ENCODE data around the gene ANO9.

Gene ANO9

DNA sequence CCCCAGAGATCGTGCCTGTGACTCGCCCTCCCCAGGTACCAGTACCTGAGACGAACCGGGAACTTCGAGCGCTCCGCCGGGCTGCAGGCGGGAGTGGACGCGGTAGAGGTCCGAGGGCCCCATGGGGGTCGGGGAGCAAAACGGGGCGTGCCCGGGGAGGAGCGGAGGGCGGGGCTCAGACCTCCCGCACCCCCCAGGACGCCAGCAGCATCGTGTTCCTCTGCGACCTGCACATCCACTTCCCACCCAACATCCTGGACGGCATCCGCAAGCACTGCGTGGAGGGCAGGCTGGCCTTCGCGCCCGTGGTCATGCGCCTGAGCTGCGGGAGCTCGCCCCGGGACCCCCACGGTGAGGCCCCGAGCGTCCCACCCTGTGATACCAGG, 61.7 kb downstream of the ANO9 start:
- Histone ChIP-seq H3K4me1 (ENCODE audit: low read length) (no peaks in the 10 kb centered on the region), H3K27ac (ENCODE audit: low read length) (no peak overlapping the region), H2AFZ (ENCODE audit: low read depth, low read length) (no peak overlapping the region), H3K4me2 (ENCODE audit: low read length) (no peak overlapping the region), H4K20me1 (ENCODE audit: insufficient read depth, low read length) (no peaks in the 10 kb centered on the region), H3K4me3 (ENCODE audit: low read length) (no peak overlapping the region), H3K27me3 (ENCODE audit: low read depth, low read length) (no peaks in the 10 kb centered on the region), H3K9ac (ENCODE audit: low read length) (no peak overlapping the region), H3K36me3 (replicated peaks; ENCODE audit: low read depth, low read length) (no peaks in the 10 kb centered on the region), H3K9me3 (ENCODE audit: insufficient read depth, low read length) (no peaks in the 10 kb centered on the region), H3K79me2 (ENCODE audit: low read length) (no peaks in the 10 kb centered on the region)
- TF ChIP-seq, protein P1, sequence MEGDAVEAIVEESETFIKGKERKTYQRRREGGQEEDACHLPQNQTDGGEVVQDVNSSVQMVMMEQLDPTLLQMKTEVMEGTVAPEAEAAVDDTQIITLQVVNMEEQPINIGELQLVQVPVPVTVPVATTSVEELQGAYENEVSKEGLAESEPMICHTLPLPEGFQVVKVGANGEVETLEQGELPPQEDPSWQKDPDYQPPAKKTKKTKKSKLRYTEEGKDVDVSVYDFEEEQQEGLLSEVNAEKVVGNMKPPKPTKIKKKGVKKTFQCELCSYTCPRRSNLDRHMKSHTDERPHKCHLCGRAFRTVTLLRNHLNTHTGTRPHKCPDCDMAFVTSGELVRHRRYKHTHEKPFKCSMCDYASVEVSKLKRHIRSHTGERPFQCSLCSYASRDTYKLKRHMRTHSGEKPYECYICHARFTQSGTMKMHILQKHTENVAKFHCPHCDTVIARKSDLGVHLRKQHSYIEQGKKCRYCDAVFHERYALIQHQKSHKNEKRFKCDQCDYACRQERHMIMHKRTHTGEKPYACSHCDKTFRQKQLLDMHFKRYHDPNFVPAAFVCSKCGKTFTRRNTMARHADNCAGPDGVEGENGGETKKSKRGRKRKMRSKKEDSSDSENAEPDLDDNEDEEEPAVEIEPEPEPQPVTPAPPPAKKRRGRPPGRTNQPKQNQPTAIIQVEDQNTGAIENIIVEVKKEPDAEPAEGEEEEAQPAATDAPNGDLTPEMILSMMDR (IDR thresholded peaks at IDR 0.05; ENCODE audit: low read depth, low read length), result no peak
- no peak for TF ChIP-seq EZH2phosphoT487 (IDR thresholded peaks at IDR 0.05; ENCODE audit: low read depth)

DNA sequence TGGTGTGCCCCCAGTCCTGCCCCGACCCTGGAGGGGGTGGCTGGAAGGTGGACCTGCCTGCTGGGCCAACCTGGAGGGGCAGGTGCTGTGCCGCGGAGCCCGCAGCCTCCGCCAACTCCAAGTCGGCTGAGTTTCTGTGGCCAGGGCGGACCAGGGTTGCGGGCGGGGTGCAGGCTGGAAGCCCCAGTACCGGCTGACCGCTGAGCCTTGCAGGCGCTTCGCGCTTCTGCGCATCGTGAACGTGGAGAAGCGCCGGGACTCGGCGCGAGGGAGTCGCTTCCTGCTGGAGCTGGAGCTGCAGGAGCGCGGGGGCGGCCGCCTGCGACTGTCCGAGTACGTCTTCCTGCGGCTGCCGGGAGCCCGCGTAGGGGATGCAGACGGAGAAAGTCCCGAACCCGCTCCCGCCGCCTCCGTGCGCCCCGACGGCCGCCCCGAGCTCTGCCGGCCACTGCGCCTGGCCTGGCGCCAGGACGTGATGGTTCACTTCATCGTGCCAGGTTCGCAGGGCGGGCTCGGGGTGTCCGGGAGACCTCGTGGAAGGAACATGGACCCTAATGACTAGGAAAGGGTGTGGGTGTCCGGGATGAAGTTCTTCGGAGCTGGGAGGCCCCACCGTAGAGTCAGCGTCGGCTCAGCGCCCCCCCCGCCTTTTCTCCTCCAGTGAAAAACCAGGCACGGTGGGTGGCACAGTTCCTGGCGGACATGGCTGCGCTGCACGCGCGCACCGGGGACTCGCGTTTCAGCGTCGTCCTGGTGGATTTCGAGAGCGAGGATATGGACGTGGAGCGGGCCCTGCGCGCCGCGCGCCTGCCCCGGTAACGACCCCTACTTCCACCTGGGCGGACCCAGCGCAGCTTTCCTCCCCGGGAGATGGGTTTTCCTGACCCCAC, 62.4 kb downstream of the ANO9 start:
- H3K79me2 ChIP-seq (ENCODE audit: low read length), result no peaks in the 10 kb centered on the region
- no peaks in the 10 kb centered on the region for H3K36me3 ChIP-seq (replicated peaks; ENCODE audit: low read depth, low read length)

DNA sequence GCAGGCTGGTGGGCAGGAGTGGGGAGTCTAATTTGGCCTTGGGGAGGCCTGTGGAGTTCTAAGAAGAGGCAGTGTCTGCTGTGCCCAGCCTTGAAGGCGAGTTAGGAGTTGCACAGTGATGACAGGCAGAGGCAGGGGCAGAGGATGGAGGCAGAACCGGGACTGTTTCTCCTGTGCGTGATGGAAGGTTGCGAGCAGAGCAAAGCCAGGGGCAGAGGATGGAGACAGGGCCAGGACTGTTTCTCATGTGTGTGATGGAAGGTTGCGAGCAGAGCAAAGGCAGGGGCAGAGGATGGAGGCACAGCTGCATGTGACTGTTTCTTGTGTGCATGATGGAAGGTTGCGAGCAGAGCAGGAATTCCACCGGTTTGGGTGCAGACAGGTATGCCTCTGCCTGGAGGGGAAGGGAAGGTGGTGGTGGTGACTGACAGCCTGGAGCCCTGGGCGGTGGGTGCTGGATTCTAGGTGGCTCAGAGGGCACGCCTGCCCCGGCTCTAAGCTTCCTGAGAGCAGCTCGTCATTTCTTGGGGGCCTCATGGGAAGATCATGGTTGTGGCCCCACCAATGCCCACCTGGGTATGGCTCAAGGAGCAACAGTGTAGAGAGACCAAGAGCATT, 63.8 kb downstream of the ANO9 start:
- H3K79me2 ChIP-seq (ENCODE audit: low read length), result no peaks in the 10 kb centered on the region
- no peaks in the 10 kb centered on the region for H3K36me3 ChIP-seq (replicated peaks; ENCODE audit: low read depth, low read length)
- no peak overlapping the region for H3K4me3 ChIP-seq (ENCODE audit: low read length)
- H3K27ac ChIP-seq (ENCODE audit: low read length), result no peak overlapping the region
- H3K9ac ChIP-seq (ENCODE audit: low read length), result no peak overlapping the region
- no peak overlapping the region for H2AFZ ChIP-seq (ENCODE audit: low read depth, low read length)
- no peaks in the 10 kb centered on the region for H4K20me1 ChIP-seq (ENCODE audit: insufficient read depth, low read length)
- no peak for TF ChIP-seq EZH2phosphoT487 (IDR thresholded peaks at IDR 0.05; ENCODE audit: low read depth)
- TF ChIP-seq, protein P1 (IDR thresholded peaks at IDR 0.05; ENCODE audit: low read depth, low read length), result no peak
- no peaks in the 10 kb centered on the region for H3K4me1 ChIP-seq (ENCODE audit: low read length)
- H3K9me3 ChIP-seq (ENCODE audit: insufficient read depth, low read length), result no peaks in the 10 kb centered on the region
- no peaks in the 10 kb centered on the region for H3K27me3 ChIP-seq (ENCODE audit: low read depth, low read length)
- no peak overlapping the region for H3K4me2 ChIP-seq (ENCODE audit: low read length)

More for the DNA sequence above, 62.4 kb downstream of the ANO9 start:
- Histone ChIP-seq H3K9me3 (ENCODE audit: insufficient read depth, low read length) (no peaks in the 10 kb centered on the region), H3K27ac (ENCODE audit: low read length) (no peak overlapping the region), H3K27me3 (ENCODE audit: low read depth, low read length) (no peaks in the 10 kb centered on the region), H3K4me2 (ENCODE audit: low read length) (no peak overlapping the region), H3K4me3 (ENCODE audit: low read length) (no peak overlapping the region), H4K20me1 (ENCODE audit: insufficient read depth, low read length) (no peaks in the 10 kb centered on the region), H3K4me1 (ENCODE audit: low read length) (no peaks in the 10 kb centered on the region), H3K9ac (ENCODE audit: low read length) (no peak overlapping the region), H2AFZ (ENCODE audit: low read depth, low read length) (no peak overlapping the region)
- no peak for TF ChIP-seq EZH2phosphoT487 (IDR thresholded peaks at IDR 0.05; ENCODE audit: low read depth)
- TF ChIP-seq, protein P1 (IDR thresholded peaks at IDR 0.05; ENCODE audit: low read depth, low read length), result no peak

DNA sequence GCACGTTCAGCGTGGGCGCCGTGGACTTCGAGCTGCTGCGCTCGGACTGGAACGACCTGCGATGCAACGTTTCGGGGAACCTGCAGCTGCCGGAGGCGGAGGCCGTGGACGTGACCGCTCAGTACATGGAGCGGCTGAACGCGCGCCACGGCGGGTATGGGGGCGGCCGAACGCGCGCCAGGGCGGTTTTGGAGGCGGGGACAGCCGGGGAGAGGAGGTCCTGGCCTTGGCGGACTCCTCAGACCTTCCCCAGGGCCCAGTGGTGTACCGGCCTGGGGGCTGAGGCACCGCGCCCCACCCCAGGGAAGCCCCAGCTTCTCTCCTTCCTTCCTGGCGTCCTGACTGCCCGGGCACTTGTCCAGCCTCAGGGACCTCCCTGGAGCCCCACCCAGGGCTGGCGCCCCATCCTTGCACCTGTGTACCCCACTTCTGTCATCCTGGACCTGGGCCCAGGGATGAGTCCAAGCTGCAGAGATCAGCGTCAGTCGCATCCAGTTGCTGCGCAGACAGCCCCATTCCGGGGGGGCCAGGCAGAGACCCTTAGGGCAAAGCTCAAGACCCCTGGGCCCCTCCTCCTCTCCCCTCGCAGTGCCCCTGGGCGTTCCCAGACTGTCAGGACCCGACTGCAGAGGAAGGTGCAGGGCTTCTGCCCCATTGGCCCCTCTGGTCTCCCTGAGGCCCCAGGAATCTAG, 64.5 kb downstream of the ANO9 start:
- H3K9ac ChIP-seq (ENCODE audit: low read length), result no peak overlapping the region
- TF ChIP-seq, protein P1 (IDR thresholded peaks at IDR 0.05; ENCODE audit: low read depth, low read length), result no peak
- no peak for TF ChIP-seq EZH2phosphoT487 (IDR thresholded peaks at IDR 0.05; ENCODE audit: low read depth)
- no peak overlapping the region for H3K27ac ChIP-seq (ENCODE audit: low read length)
- no peaks in the 10 kb centered on the region for H3K79me2 ChIP-seq (ENCODE audit: low read length)
- no peak overlapping the region for H3K4me3 ChIP-seq (ENCODE audit: low read length)
- no peak overlapping the region for H3K4me2 ChIP-seq (ENCODE audit: low read length)
- no peaks in the 10 kb centered on the region for H3K36me3 ChIP-seq (replicated peaks; ENCODE audit: low read depth, low read length)
- no peaks in the 10 kb centered on the region for H3K9me3 ChIP-seq (ENCODE audit: insufficient read depth, low read length)
- no peaks in the 10 kb centered on the region for H4K20me1 ChIP-seq (ENCODE audit: insufficient read depth, low read length)
- H3K27me3 ChIP-seq (ENCODE audit: low read depth, low read length), result no peaks in the 10 kb centered on the region
- H3K4me1 ChIP-seq (ENCODE audit: low read length), result no peaks in the 10 kb centered on the region
- no peak overlapping the region for H2AFZ ChIP-seq (ENCODE audit: low read depth, low read length)
